K562 (cell line): ENCODE results near the gene ADCY4. TPM values are rescaled to one million over a fixed set of nuclear protein-coding genes. Genes with fewer than 3 reads are reported as not detected.

Source experiments
- BRF1 ChIP-seq: IDR thresholded peaks from 3 replicates; pipeline ENCODE4 v1.6.1; 2011; ENCODE audit warnings: borderline replicate concordance, mild to moderate bottlenecking; ENCODE audit not compliant: insufficient read length; ENCODE audit errors: extremely low read depth
- FIP1L1 ChIP-seq: fragments of 200-400 bp; formaldehyde crosslinking; IDR thresholded peaks from 2 replicates; pipeline ENCODE4 v1.6.1; 2018; ENCODE audit warnings: mild to moderate bottlenecking, low read depth, low read length; ENCODE audit not compliant: poor library complexity, severe bottlenecking
- GTF2E2 ChIP-seq: fragments of 200-800 bp; sonication (Bioruptor generic); IDR thresholded peaks from 2 replicates; pipeline ENCODE4 v1.6.1; 2016; ENCODE audit warnings: missing genetic modification characterization, missing compliant biosample characterization
- HDAC8 ChIP-seq: fragments of 450-650 bp; IDR thresholded peaks from 2 replicates; pipeline ENCODE4 v1.6.1; 2016; ENCODE audit warnings: mild to moderate bottlenecking, missing genetic modification characterization, moderate library complexity, missing compliant biosample characterization
- MTF1 ChIP-seq: fragments of 250-450 bp; sonication (Bioruptor Pico); IDR thresholded peaks from 2 replicates; pipeline ENCODE4 v1.9.0; 2021; ENCODE audit warnings: moderate library complexity, mild to moderate bottlenecking, inconsistent platforms, borderline replicate concordance
- NFE2 ChIP-seq: IDR thresholded peaks from 2 replicates; pipeline ENCODE4 v1.6.1; 2014; ENCODE audit warnings: antibody characterized with exemption, low read depth
- NFIC ChIP-seq: fragments of 450-650 bp; IDR thresholded peaks from 2 replicates; pipeline ENCODE4 v1.6.1; 2017; ENCODE audit warnings: mild to moderate bottlenecking, inconsistent platforms
- PHF20 ChIP-seq: fragments of 450-650 bp; IDR thresholded peaks from 2 replicates; pipeline ENCODE4 v1.6.1; 2018; ENCODE audit not compliant: partially characterized antibody
- POLR2A ChIP-seq: fragments of 450-650 bp; conservative IDR thresholded peaks from 2 replicates; pipeline ENCODE4 v1.6.1; 2016
- PTRF ChIP-seq: fragments of 450-650 bp; IDR thresholded peaks from 2 replicates; pipeline ENCODE4 v1.6.1; 2016; ENCODE audit warnings: mild to moderate bottlenecking, missing genetic modification characterization, missing compliant biosample characterization
- SMARCA5 ChIP-seq: fragments of 450-650 bp; IDR thresholded peaks from 2 replicates; pipeline ENCODE4 v1.6.1; 2016
- TEAD4 ChIP-seq, 2 experiments: sonication (generic) in 1 of 2; formaldehyde crosslinking in 1 of 2; IDR thresholded peaks; 2 replicates each; pipeline versions ENCODE4 v1.6.1 to v1.8.0; 2012 to 2022; ENCODE audit warnings: borderline replicate concordance in 1 of 2, inconsistent platforms in 1 of 2, low read length in 1 of 2, mild to moderate bottlenecking in 1 of 2, missing genetic modification reagents in 1 of 2
- ZNF644 ChIP-seq: fragments of 200-800 bp; sonication (Bioruptor generic); IDR thresholded peaks from 2 replicates; pipeline ENCODE4 v1.6.1; 2016; ENCODE audit warnings: low read depth, missing genetic modification characterization, missing compliant biosample characterization
- polyA plus RNA-seq, 8 experiments: library from polyadenylated mRNA; depleted of rRNA in 4 of 8; stranded (reverse) in 5 of 8; unstranded in 3 of 8; fragments of >200 nt; fragmentation: Nextera tagmentation in 2 of 8; fragmentation: Illumina TruSeq in 1 of 8; extraction: Ambion mirVana in 2 of 8; extraction: Trizol in 1 of 8; gene quantifications; 2 replicates each; pipeline versions ENCODE4 v1.2.1 to v1.2.3, GENCODE V29; 2011 to 2014; ENCODE audit warnings: inconsistent platforms in 1 of 8, missing spikeins in 1 of 8
- total RNA-seq, 7 experiments: library from RNA; depleted of rRNA in 6 of 7; stranded (reverse); fragments of >200 nt in 6 of 7; fragmentation: Illumina TruSeq in 2 of 7; extraction: Trizol in 2 of 7; gene quantifications; 2 replicates each; pipeline versions ENCODE4 v1.2.1 to v1.2.3, GENCODE V29; 2011 to 2021; ENCODE audit warnings: low replicate concordance in 1 of 7
- TF ChIP-seq, protein P1 (sequence below): fragments of 250-450 bp; sonication (Bioruptor Pico); IDR thresholded peaks from 2 replicates; pipeline ENCODE4 v1.8.0; 2022; ENCODE audit warnings: moderate library complexity, mild to moderate bottlenecking, inconsistent platforms
- TF ChIP-seq, protein P2 (sequence below): fragments of 450-650 bp; IDR thresholded peaks from 2 replicates; pipeline ENCODE4 v1.7.1; 2018; ENCODE audit warnings: mild to moderate bottlenecking, low read depth; ENCODE audit not compliant: partially characterized antibody
- TF ChIP-seq, protein P3 (sequence below): IDR thresholded peaks from 3 replicates; pipeline ENCODE4 v1.6.1; 2011; ENCODE audit warnings: borderline replicate concordance, mild to moderate bottlenecking, moderate library complexity; ENCODE audit not compliant: insufficient read length; ENCODE audit errors: extremely low read depth
- TF ChIP-seq, protein P4 (sequence below): fragments of 250-450 bp; sonication (Bioruptor Pico); IDR thresholded peaks from 2 replicates; pipeline ENCODE4 v1.6.1; 2021; ENCODE audit warnings: mild to moderate bottlenecking

ADCY4 gene
- total and polyA plus RNA-seq, 9 of the 15 experiments (the other 6 are each of a cell fraction or from before 2014, with no cell fraction given), result 0.04 to 0.31 (median 0.15) TPM; not detected in 2

DNA sequence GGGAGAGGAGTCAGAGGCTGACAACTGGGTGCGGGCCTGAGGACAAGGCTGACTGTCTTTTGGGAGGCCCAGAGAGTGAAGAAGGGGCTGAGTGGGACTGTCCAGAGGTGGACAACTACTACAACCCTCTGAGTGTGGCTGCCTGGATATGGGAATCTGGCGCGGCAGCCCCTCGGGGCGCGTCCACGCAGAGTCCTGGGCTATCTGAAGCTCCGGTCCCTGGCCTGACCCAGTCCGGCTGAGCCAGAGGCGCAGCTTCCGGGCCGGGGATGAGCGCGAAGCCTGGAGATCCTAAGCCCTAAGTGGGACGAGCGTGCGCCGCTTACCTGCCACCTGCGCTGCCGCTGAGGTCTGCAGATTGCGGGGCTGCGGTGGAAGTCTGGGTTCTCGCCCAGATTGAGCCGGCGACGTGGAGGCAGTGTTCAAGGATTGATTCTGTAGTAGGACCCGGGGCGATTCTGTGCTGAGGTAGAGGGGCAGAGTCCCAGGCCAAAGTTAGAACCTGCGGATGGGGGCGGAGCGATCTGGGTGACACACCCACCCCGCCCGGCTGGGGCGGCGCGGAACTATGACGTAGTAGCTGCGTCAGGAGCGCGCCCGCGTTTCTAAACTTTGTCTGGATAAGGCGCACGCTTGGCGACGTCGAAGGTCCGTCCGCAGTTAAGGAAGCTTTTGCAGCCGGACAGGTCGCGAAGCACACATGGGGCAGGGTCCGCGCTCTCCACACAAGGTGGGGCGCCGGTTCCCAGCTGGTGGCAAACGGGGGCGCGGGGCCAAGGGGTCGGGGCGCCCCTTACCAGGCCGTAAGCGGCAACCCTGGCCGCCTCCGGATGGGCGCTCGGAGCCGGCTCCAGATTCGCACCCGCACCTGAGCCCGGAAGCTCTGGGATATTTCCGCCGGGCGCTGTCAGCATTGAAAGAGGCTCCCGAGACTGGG is 35.3 kb downstream of the ADCY4 start, which contains the start of the genes DHRS1 and NOP9 (continued):
- TF ChIP-seq SMARCA5 (no peak), FIP1L1 (peak; percentile 24), ZNF644 (tag) (no peak), HDAC8 (tag) (no peak), POLR2A (peak; percentile 72; the same call in 1 of the 2 replicates), PTRF (no peak), PHF20 (peak; percentile 87), BRF1 (no peak), NFIC (no peak), GTF2E2 (tag) (no peak), MTF1 (CRISPR knock-in tag) (no peak), TEAD4 (IDR thresholded peaks at IDR 0.05; ENCODE audit: low read length) (no peak), TEAD4 (CRISPR knock-in tag; IDR thresholded peaks at IDR 0.05; ENCODE audit: borderline replicate concordance) (no peak), NFE2 (no peak)
- TF ChIP-seq, protein P1, sequence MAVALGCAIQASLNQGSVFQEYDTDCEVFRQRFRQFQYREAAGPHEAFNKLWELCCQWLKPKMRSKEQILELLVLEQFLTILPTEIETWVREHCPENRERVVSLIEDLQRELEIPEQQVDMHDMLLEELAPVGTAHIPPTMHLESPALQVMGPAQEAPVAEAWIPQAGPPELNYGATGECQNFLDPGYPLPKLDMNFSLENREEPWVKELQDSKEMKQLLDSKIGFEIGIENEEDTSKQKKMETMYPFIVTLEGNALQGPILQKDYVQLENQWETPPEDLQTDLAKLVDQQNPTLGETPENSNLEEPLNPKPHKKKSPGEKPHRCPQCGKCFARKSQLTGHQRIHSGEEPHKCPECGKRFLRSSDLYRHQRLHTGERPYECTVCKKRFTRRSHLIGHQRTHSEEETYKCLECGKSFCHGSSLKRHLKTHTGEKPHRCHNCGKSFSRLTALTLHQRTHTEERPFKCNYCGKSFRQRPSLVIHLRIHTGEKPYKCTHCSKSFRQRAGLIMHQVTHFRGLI (CRISPR knock-in tag), result no peak
- TF ChIP-seq, protein P2, sequence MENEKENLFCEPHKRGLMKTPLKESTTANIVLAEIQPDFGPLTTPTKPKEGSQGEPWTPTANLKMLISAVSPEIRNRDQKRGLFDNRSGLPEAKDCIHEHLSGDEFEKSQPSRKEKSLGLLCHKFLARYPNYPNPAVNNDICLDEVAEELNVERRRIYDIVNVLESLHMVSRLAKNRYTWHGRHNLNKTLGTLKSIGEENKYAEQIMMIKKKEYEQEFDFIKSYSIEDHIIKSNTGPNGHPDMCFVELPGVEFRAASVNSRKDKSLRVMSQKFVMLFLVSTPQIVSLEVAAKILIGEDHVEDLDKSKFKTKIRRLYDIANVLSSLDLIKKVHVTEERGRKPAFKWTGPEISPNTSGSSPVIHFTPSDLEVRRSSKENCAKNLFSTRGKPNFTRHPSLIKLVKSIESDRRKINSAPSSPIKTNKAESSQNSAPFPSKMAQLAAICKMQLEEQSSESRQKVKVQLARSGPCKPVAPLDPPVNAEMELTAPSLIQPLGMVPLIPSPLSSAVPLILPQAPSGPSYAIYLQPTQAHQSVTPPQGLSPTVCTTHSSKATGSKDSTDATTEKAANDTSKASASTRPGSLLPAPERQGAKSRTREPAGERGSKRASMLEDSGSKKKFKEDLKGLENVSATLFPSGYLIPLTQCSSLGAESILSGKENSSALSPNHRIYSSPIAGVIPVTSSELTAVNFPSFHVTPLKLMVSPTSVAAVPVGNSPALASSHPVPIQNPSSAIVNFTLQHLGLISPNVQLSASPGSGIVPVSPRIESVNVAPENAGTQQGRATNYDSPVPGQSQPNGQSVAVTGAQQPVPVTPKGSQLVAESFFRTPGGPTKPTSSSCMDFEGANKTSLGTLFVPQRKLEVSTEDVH, result peak; percentile 80
- TF ChIP-seq, protein P3, sequence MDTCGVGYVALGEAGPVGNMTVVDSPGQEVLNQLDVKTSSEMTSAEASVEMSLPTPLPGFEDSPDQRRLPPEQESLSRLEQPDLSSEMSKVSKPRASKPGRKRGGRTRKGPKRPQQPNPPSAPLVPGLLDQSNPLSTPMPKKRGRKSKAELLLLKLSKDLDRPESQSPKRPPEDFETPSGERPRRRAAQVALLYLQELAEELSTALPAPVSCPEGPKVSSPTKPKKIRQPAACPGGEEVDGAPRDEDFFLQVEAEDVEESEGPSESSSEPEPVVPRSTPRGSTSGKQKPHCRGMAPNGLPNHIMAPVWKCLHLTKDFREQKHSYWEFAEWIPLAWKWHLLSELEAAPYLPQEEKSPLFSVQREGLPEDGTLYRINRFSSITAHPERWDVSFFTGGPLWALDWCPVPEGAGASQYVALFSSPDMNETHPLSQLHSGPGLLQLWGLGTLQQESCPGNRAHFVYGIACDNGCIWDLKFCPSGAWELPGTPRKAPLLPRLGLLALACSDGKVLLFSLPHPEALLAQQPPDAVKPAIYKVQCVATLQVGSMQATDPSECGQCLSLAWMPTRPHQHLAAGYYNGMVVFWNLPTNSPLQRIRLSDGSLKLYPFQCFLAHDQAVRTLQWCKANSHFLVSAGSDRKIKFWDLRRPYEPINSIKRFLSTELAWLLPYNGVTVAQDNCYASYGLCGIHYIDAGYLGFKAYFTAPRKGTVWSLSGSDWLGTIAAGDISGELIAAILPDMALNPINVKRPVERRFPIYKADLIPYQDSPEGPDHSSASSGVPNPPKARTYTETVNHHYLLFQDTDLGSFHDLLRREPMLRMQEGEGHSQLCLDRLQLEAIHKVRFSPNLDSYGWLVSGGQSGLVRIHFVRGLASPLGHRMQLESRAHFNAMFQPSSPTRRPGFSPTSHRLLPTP, result no peak
- TF ChIP-seq, protein P4, sequence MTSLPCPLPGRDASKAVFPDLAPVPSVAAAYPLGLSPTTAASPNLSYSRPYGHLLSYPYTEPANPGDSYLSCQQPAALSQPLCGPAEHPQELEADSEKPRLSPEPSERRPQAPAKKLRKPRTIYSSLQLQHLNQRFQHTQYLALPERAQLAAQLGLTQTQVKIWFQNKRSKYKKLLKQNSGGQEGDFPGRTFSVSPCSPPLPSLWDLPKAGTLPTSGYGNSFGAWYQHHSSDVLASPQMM (CRISPR knock-in tag), result no peak
